Mononuclear cell (primary cell): ENCODE results near the gene DYNLT4. TPM values are rescaled to one million over a fixed set of nuclear protein-coding genes. Genes with fewer than 3 reads are reported as not detected.
"Not testable (repeated sequence)": the region's sequence is repeated elsewhere in the genome, so short reads cannot be mapped to it uniquely, and the experiment has no call there.

Experiments
- H3K27me3 ChIP-seq: 2 replicates; pipeline ENCODE4 v1.6.0; 2011; ENCODE audit warnings: low read length, control low read depth; ENCODE audit not compliant: insufficient read depth
- H3K4me1 ChIP-seq: 2 replicates; pipeline ENCODE4 v1.5.1; 2011; ENCODE audit warnings: mild to moderate bottlenecking, low read length, control low read depth; ENCODE audit not compliant: insufficient read depth
- H3K4me3 ChIP-seq: 2 replicates; pipeline ENCODE4 v1.5.1; 2011; ENCODE audit warnings: mild to moderate bottlenecking, low read length, moderate library complexity
- H3K9me3 ChIP-seq: 2 replicates; pipeline ENCODE4 v1.5.1; 2011; ENCODE audit warnings: low read depth, mild to moderate bottlenecking, control low read depth, low read length
- total RNA-seq: library from RNA; depleted of rRNA; stranded (reverse); fragments of >200 nt; gene quantifications from one replicate; pipeline ENCODE4 v1.2.3, GENCODE V29; 2012

Gene DYNLT4
- total RNA-seq, 1 donor, result 4.6 TPM

DNA sequence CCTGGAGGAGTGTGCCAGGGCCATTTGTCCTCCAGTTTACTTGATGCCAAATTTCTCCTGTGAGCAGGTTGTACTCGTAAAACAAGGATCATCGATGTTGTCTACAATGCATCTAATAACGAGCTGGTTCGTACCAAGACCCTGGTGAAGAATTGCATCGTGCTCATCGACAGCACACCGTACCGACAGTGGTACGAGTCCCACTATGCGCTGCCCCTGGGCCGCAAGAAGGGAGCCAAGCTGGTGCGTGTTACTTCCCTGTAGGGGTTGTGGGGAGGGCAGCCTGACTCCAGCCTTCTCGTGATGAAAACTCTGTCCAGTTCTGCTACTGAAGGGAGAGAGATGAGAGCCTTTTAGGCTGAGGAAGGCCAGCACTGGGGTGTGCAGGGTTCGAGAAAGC, 29.6 kb downstream of the DYNLT4 start:
- Histone ChIP-seq H3K4me1 (peaks cover 37% of the 10 kb centered on the region), H3K4me3 (no peak overlapping the region), H3K9me3 (no peaks in the 10 kb centered on the region), H3K27me3 (no peaks in the 10 kb centered on the region)

DNA sequence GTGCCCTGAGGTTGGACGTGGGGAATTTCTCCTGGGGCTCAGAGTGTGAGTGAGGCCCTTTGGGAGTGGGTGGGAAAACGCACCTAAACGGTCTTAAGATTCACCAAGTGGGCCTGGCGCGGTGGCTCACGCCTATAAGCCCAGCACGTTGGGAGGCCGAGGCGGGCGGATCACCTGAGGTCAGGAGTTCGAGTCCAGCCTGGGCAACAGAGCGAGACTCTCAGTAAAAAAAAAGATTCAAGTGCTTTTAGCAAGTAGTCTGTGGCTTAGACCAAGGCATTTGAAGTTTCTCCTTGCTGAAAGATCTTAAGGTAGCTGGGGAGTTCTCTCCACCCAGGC, 30.5 kb downstream of the DYNLT4 start:
- peaks cover 37% of the 10 kb centered on the region for H3K4me1 ChIP-seq

DNA sequence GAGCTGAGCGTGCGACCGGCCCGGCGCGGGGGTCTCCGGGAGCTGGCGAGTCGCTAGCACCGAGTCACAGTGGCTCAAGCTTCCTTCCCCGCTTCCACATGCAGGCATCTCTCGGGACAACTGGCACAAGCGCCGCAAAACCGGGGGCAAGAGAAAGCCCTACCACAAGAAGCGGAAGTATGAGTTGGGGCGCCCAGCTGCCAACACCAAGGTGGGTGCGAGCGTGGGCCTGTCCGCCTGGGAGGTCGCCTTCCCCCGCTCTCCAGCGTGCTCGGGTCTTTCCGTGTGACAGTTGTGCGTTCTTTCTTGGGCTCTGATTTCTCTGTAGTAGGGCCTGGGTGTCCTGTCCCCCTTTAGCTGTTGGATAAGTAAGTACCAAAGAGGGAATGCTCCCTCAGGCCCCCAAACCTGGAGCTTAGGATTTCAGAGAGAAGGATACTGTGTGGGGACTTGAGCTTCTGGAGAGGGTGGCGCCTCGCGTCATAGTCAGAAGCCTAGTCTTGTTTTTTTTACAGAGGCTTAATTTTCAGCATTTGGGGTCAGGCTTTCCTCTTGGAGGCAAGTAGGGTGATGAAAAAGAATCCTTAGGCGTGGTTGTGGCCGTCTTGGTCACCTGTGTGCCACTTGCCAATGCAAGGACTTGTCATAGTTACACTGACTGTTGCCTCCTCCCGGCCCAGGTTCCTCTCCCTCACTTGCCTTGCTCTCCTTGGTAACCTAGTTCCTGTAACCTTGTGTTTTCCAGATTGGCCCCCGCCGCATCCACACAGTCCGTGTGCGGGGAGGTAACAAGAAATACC, 31.0 kb downstream of the DYNLT4 start:
- Histone ChIP-seq H3K4me3 (peak overlapping the region; percentile 97), H3K9me3 (no peaks in the 10 kb centered on the region), H3K27me3 (no peaks in the 10 kb centered on the region), H3K4me1 (peaks cover 37% of the 10 kb centered on the region)

More for the DNA sequence above, 30.5 kb downstream of the DYNLT4 start:
- Histone ChIP-seq H3K4me3 (peak overlapping the region; percentile 97), H3K9me3 (no peaks in the 10 kb centered on the region), H3K27me3 (no peaks in the 10 kb centered on the region)

DNA sequence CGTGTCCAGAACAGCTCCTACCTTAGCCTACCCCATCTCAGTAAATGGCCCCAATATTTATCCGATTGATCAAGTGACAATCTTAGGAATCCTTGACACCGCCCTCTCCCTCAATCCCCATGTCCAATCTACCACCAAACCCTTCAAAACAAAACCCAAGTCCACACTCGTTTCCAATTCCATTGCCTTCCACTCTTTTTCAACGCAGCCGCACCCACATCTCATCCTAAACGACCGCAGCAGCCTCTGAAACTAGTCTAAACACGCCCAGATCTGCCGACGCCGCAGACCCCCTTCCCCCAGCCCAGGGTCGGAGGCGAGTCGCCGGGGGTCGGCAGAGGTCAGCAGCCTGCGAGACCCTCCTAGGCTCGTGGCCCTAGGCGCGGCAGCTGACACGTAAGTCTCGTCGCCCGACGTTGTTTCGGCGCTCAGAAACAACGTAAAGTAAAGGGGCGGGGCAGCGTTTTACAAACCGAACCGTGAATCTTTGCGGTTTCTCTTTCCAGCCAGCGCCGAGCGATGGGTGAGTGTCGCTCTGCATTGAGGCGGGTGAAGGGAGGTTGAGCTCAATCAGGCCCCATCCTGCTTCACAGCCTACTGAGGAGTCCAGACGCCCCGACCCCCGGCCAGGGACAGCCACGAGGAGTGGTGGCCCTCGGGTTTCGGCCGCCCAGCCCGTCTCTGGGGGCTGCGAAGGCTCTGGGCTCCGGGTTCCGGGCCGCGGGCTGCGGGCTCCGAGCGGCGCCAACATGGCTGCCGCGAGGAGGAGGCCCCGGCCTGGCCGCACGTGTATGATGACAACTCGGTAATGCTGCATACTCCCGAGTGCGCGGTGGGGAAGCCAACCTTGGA, 31.8 kb downstream of the DYNLT4 start, which contains the start of gene RPS8:
Gene RPS8, plus strand, starts transcription at position 463 of the 852 bp plus-strand sequence. Its CDS starts 57 bp downstream, at position 520.
- H3K9me3 ChIP-seq, result no peaks in the 10 kb centered on the region
- no peaks in the 10 kb centered on the region for H3K27me3 ChIP-seq
- H3K4me3 ChIP-seq, result peak within 1 kb of the TSS; percentile 97
- peaks cover 37% of the 10 kb centered on the region for H3K4me1 ChIP-seq

DNA sequence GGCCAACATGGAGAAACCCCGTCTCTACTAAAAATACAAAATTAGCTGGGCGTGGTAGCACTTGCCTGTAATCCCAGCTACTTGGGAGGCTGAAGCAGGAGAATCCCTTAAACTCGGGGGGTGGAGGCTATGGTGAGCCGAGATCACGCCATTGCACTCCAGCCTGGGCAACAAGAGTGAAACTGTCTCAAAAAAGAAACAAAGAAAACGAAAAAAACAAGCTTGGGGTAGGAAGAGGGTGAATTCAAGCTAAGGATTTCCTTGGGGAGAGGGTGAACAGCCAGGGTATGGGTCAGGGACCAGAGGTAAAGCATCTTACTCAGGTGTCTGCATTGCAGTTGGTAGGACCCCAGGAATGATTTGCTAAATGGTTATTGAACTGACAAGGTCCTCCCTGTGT, 40.7 kb downstream of the DYNLT4 start:
- not testable (repeated sequence) for H3K9me3 ChIP-seq, H3K4me1 ChIP-seq, H3K4me3 ChIP-seq, H3K27me3 ChIP-seq

DNA sequence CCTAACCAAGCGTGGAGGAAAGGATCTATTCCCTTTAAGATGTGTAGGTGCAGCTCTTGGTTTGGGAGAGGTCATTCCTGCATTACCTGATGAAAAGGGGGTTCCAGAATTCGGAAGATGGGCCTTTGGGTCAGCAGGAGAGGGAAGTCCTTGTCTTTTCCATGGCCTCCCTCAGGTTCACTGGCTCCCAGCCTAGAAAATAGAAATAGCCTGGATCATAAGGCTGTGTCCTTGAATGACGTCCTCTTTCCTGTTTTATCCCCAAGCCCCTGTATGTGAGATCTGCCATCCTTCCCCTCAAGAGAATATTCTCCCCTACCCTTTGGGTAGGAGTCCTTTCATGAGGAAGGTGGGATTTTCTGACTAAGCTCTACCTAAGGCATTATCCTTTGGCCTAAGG, 46.3 kb downstream of the DYNLT4 start:
- no peaks in the 10 kb centered on the region for H3K27me3 ChIP-seq
- H3K9me3 ChIP-seq, result no peaks in the 10 kb centered on the region
- peaks cover 6% of the 10 kb centered on the region for H3K4me1 ChIP-seq
- H3K4me3 ChIP-seq, result no peak overlapping the region

DNA sequence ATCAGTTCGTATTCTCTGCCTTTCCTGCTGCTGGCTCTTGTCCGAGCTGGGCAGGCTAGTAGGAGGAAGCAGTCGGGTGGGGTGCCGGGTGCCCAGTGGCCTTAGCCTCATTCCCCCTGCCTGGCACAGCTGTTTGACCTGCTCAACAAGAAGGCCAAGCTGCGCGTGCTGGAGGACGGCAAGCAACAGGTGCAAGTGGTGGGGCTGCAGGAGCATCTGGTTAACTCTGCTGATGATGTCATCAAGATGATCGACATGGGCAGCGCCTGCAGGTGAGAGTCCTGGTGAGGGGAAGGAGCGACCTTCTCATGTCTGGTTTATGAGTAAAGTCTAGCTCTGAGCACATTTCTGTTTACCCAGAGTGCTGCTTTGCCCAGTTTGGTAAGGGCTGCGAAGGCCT, 48.1 kb downstream of the DYNLT4 start:
- no peaks in the 10 kb centered on the region for H3K9me3 ChIP-seq
- H3K4me1 ChIP-seq, result peaks cover 6% of the 10 kb centered on the region
- H3K27me3 ChIP-seq, result no peaks in the 10 kb centered on the region
- no peak overlapping the region for H3K4me3 ChIP-seq

DNA sequence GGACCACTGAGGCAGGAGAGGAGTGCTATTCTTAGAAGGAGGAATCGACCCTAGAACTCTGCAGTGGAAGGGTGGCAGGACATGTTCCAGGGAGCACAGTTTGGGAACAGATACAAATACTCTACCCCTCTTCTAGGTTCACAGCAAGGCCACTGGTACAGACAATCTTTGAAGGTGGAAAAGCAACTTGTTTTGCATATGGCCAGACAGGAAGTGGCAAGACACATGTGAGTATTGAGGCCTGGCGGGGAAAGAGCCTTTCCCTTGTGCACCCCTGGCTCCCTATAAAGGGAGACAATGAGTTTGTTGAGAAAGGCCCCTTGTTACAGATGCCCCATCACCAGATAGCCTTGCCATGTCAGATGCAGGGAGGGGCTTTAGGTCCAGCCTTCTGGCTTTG, 49.7 kb downstream of the DYNLT4 start:
- H3K4me1 ChIP-seq, result peaks cover 6% of the 10 kb centered on the region
- no peaks in the 10 kb centered on the region for H3K27me3 ChIP-seq
- H3K4me3 ChIP-seq, result no peak overlapping the region
- no peaks in the 10 kb centered on the region for H3K9me3 ChIP-seq

Other genes starting within 250 kb of the DYNLT4 start
- 0.52 TPM for gene TMEM53, start 132.9 kb downstream of the DYNLT4 start, total RNA-seq
- gene ARMH1, start 132.6 kb downstream of the DYNLT4 start, total RNA-seq, result 30.0 TPM
- not detected for gene RNU5D-1, start 76.2 kb downstream of the DYNLT4 start, total RNA-seq
- 0.21 TPM for gene KIF2C, start 67.5 kb downstream of the DYNLT4 start, total RNA-seq
- gene RPS8, start 31.8 kb downstream of the DYNLT4 start, total RNA-seq, result 2,122 TPM
- gene BEST4, start 19.2 kb downstream of the DYNLT4 start, total RNA-seq, result 0.21 TPM
- 224 TPM for gene PLK3, start 7.0 kb downstream of the DYNLT4 start, total RNA-seq
- gene BTBD19, start 1.2 kb upstream of the DYNLT4 start, total RNA-seq, result 8.7 TPM
- gene PTCH2, start 35.9 kb upstream of the DYNLT4 start, total RNA-seq, result 0.52 TPM
- 8.0 TPM for gene EIF2B3, start 179.2 kb upstream of the DYNLT4 start, total RNA-seq
- 10.1 TPM for gene HECTD3, start 204.0 kb upstream of the DYNLT4 start, total RNA-seq
- 21.7 TPM for gene UROD, start 204.9 kb upstream of the DYNLT4 start, total RNA-seq